SK-N-SH (cell line): ENCODE data around the gene MLANA.

ENCODE experiments used
- CTCF ChIP-seq: fragments of 200-600 bp; sonication (generic); IDR thresholded peaks from 2 replicates; pipeline ENCODE4 v1.6.1; 2017; ENCODE audit warnings: antibody characterized with exemption, mild to moderate bottlenecking, moderate library complexity
- EP300 ChIP-seq, 2 experiments: IDR thresholded peaks; 2 replicates each; pipeline versions ENCODE4 v1.4.0 to v1.6.1; 2012; ENCODE audit warnings: borderline replicate concordance in 1 of 2, low read depth in 1 of 2, low read length in 1 of 2
- POLR2AphosphoS5 ChIP-seq: IDR thresholded peaks from 2 replicates; pipeline ENCODE4 v1.6.1; 2012; ENCODE audit warnings: low read depth, low read length
- USF2 ChIP-seq: fragments of 150-350 bp; IDR thresholded peaks from 2 replicates; pipeline ENCODE4 v1.6.1; 2017; ENCODE audit warnings: antibody characterized with exemption, low read length, low read depth, borderline replicate concordance

- TF ChIP-seq CTCF = no peak
- TF ChIP-seq POLR2AphosphoS5 = no peak
- TF ChIP-seq USF2 = no peak
- no peak for TF ChIP-seq EP300 (IDR thresholded peaks at IDR 0.05; ENCODE audit: borderline replicate concordance in 1 of 2, low read depth in 1 of 2, low read length in 1 of 2)
These were observed 40.0 kb upstream of the MLANA start for GRCh38 chr9:5850724-5851122.
